PC-9 (cell line): ENCODE results near the gene GDPD3.

Experiments
- EZH2 ChIP-seq: fragments of 200-600 bp; sonication (generic); IDR thresholded peaks from 2 replicates; pipeline ENCODE4 v1.8.0; 2017; ENCODE audit warnings: antibody characterized with exemption, low read depth
- TF ChIP-seq, protein P1 (sequence below): fragments of 200-600 bp; sonication (generic); conservative IDR thresholded peaks from 2 replicates; pipeline ENCODE4 v1.6.1; 2017; ENCODE audit warnings: mixed run types, antibody characterized with exemption, mild to moderate bottlenecking, moderate library complexity

DNA sequence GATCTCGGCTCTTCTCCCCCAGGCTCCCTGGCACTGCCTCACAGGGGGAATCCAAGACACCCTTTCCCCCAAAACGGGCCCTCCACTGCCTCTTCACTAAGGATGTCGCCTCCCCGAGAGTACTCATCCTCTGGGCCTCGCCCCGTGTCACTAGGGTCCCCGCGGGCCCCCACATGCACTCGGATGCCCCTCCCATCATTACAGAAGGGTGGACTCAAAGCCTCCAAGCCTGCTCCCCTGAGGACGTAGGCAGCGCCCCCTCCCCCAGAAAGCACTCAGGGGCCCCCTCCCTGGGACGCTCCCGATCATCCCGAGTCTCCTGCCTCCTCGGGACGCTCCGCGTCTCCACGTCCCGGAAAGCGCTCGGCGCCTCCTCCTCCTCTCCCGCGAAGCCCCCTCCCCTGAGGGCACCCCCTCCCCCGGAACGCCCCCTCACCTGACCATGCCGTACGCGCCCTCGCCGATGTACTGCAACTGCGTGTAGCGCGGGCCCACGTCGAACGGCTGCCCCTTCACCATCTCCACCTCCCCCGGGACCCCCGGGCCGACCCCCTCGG, 9.3 kb upstream of the GDPD3 start:
- TF ChIP-seq EZH2: no peak
- TF ChIP-seq, protein P1, sequence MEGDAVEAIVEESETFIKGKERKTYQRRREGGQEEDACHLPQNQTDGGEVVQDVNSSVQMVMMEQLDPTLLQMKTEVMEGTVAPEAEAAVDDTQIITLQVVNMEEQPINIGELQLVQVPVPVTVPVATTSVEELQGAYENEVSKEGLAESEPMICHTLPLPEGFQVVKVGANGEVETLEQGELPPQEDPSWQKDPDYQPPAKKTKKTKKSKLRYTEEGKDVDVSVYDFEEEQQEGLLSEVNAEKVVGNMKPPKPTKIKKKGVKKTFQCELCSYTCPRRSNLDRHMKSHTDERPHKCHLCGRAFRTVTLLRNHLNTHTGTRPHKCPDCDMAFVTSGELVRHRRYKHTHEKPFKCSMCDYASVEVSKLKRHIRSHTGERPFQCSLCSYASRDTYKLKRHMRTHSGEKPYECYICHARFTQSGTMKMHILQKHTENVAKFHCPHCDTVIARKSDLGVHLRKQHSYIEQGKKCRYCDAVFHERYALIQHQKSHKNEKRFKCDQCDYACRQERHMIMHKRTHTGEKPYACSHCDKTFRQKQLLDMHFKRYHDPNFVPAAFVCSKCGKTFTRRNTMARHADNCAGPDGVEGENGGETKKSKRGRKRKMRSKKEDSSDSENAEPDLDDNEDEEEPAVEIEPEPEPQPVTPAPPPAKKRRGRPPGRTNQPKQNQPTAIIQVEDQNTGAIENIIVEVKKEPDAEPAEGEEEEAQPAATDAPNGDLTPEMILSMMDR: no peak
